ENCODE data around the gene SULT1C3.

SULT1C3 gene

DNA sequence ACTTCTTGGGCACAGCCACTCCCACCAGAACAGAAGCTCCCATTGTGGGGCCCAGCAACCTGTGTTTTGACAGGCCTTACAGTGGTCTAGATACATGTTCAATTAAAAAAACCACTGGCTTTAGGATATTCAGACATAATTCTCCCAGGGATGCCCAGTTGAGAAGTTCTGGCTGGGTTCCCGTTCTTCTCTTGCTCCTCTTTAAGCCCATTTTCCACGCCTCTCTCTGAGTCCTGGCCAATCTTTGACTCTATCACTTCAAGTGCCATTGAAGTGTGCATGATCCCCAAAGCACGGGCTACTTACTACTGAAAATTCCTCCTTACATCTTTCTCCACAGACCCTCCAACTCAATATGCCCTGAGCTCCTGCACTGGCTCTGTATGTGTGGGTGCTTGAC lies 17.5 kb upstream of the SULT1C3 start:
- H3K4me1 ChIP-seq (ENCODE audit: insufficient read depth, low read length), result no peaks in the 10 kb centered on the region
- H3K27me3 ChIP-seq (ENCODE audit: control insufficient read depth in 1 of 2, insufficient read depth in 2 of 2, low read length in 2 of 2), result no peaks in the 10 kb centered on the region
- H3K4me3 ChIP-seq (ENCODE audit: low read depth in 1 of 2, low read length in 2 of 2), result no peak overlapping the region
- no peaks in the 10 kb centered on the region for H3K36me3 ChIP-seq (ENCODE audit: insufficient read depth, low read length)
- H3K9me3 ChIP-seq (ENCODE audit: low read length), result no peaks in the 10 kb centered on the region
- no peak overlapping the region for H3K9ac ChIP-seq (ENCODE audit: low read length)
- no peak overlapping the region for H3K27ac ChIP-seq (ENCODE audit: low read depth, low read length)

GRCh38 chr2:108223573-108223972 lies 16.2 kb upstream of the SULT1C3 start:
- Histone ChIP-seq H3K4me1 (ENCODE audit: insufficient read depth, low read length) (no peaks in the 10 kb centered on the region), H3K4me3 (ENCODE audit: low read depth in 1 of 2, low read length in 2 of 2) (no peak overlapping the region), H3K27me3 (ENCODE audit: control insufficient read depth in 1 of 2, insufficient read depth in 2 of 2, low read length in 2 of 2) (no peaks in the 10 kb centered on the region), H3K9me3 (ENCODE audit: low read length) (no peaks in the 10 kb centered on the region), H3K9ac (ENCODE audit: low read length) (no peak overlapping the region), H3K27ac (ENCODE audit: low read depth, low read length) (no peak overlapping the region), H3K36me3 (ENCODE audit: insufficient read depth, low read length) (no peaks in the 10 kb centered on the region)

GRCh38 chr2:108224022-108224421 lies 15.7 kb upstream of the SULT1C3 start:
- H3K9me3 ChIP-seq (ENCODE audit: low read length), result no peaks in the 10 kb centered on the region
- no peaks in the 10 kb centered on the region for H3K4me1 ChIP-seq (ENCODE audit: insufficient read depth, low read length)
- H3K4me3 ChIP-seq (ENCODE audit: low read depth in 1 of 2, low read length in 2 of 2), result no peak overlapping the region
- no peaks in the 10 kb centered on the region for H3K36me3 ChIP-seq (ENCODE audit: insufficient read depth, low read length)
- H3K9ac ChIP-seq (ENCODE audit: low read length), result no peak overlapping the region
- no peak overlapping the region for H3K27ac ChIP-seq (ENCODE audit: low read depth, low read length)
- H3K27me3 ChIP-seq (ENCODE audit: control insufficient read depth in 1 of 2, insufficient read depth in 2 of 2, low read length in 2 of 2), result no peaks in the 10 kb centered on the region

DNA sequence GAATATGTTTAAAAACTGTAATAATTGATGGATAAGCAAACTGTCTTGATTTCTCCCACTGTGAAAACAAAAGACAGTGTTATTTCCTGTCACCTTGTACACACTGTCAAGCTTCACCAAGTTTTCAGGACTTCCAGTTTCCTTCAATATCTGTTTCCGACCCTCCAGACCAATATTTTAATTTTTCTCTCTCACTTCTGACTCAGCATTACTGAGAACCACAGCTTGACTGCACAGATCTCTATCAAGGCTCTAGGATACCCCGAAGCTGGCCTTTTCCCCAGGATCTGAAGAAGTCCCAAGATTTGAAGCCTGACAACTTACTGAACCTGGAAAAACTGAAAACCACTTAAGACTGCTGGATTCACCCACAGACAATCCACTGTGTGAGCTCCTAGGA lies 13.2 kb upstream of the SULT1C3 start:
- Histone ChIP-seq H3K9ac (ENCODE audit: low read length) (no peak overlapping the region), H3K4me3 (ENCODE audit: low read depth in 1 of 2, low read length in 2 of 2) (no peak overlapping the region), H3K9me3 (ENCODE audit: low read length) (no peaks in the 10 kb centered on the region)

DNA sequence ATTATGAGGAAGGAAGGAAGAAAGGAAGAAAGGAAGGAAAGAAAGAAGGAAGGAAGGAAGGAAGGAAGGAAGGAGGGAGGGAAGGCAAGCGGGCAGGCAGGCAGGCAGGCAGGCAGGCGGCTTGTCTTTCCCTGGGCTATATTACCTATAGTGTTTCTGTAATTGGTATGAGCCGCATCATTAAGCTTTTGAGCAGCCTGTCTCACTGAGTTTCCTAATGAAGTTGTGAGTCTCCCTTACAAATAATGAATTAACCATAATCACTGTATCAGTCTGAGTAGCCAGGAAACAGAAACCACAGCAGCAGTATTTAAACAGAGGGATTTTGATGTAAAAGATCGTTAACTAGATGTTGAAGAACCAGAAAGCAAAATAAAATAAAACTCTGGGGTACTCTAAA lies 11.8 kb upstream of the SULT1C3 start:
- no peak overlapping the region for H3K27ac ChIP-seq (ENCODE audit: low read depth, low read length)
- no peak overlapping the region for H3K4me3 ChIP-seq (ENCODE audit: low read depth in 1 of 2, low read length in 2 of 2)
- H3K9ac ChIP-seq (ENCODE audit: low read length), result no peak overlapping the region
- no peaks in the 10 kb centered on the region for H3K4me1 ChIP-seq (ENCODE audit: insufficient read depth, low read length)
- H3K27me3 ChIP-seq (ENCODE audit: control insufficient read depth in 1 of 2, insufficient read depth in 2 of 2, low read length in 2 of 2), result no peaks in the 10 kb centered on the region
- no peaks in the 10 kb centered on the region for H3K9me3 ChIP-seq (ENCODE audit: low read length)
- H3K36me3 ChIP-seq (ENCODE audit: insufficient read depth, low read length), result no peaks in the 10 kb centered on the region

More for the DNA sequence above, 13.2 kb upstream of the SULT1C3 start:
- no peaks in the 10 kb centered on the region for H3K36me3 ChIP-seq (ENCODE audit: insufficient read depth, low read length)
- H3K27ac ChIP-seq (ENCODE audit: low read depth, low read length), result no peak overlapping the region
- H3K4me1 ChIP-seq (ENCODE audit: insufficient read depth, low read length), result no peaks in the 10 kb centered on the region
- no peaks in the 10 kb centered on the region for H3K27me3 ChIP-seq (ENCODE audit: control insufficient read depth in 1 of 2, insufficient read depth in 2 of 2, low read length in 2 of 2)

- Histone ChIP-seq H3K4me1 (ENCODE audit: insufficient read depth, low read length) (no peaks in the 10 kb centered on the region), H3K27ac (ENCODE audit: low read depth, low read length) (no peak overlapping the region), H3K27me3 (ENCODE audit: control insufficient read depth in 1 of 2, insufficient read depth in 2 of 2, low read length in 2 of 2) (no peaks in the 10 kb centered on the region), H3K9ac (ENCODE audit: low read length) (no peak overlapping the region), H3K36me3 (ENCODE audit: insufficient read depth, low read length) (no peaks in the 10 kb centered on the region), H3K4me3 (ENCODE audit: low read depth in 1 of 2, low read length in 2 of 2) (no peak overlapping the region), H3K9me3 (ENCODE audit: low read length) (no peaks in the 10 kb centered on the region)
Observed at GRCh38 chr2:108228537-108228936, 11.2 kb upstream of the SULT1C3 start.

- Histone ChIP-seq H3K27ac (ENCODE audit: low read depth, low read length) (no peak overlapping the region), H3K9ac (ENCODE audit: low read length) (no peak overlapping the region), H3K36me3 (ENCODE audit: insufficient read depth, low read length) (no peaks in the 10 kb centered on the region), H3K9me3 (ENCODE audit: low read length) (no peaks in the 10 kb centered on the region), H3K4me3 (ENCODE audit: low read depth in 1 of 2, low read length in 2 of 2) (no peak overlapping the region), H3K27me3 (ENCODE audit: control insufficient read depth in 1 of 2, insufficient read depth in 2 of 2, low read length in 2 of 2) (no peaks in the 10 kb centered on the region), H3K4me1 (ENCODE audit: insufficient read depth, low read length) (no peaks in the 10 kb centered on the region)
Observed at GRCh38 chr2:108229875-108230274, 9.9 kb upstream of the SULT1C3 start.

- Histone ChIP-seq H3K36me3 (ENCODE audit: insufficient read depth, low read length) (no peaks in the 10 kb centered on the region), H3K27me3 (ENCODE audit: control insufficient read depth in 1 of 2, insufficient read depth in 2 of 2, low read length in 2 of 2) (no peaks in the 10 kb centered on the region), H3K9ac (ENCODE audit: low read length) (no peak overlapping the region), H3K4me3 (ENCODE audit: low read depth in 1 of 2, low read length in 2 of 2) (no peak overlapping the region), H3K27ac (ENCODE audit: low read depth, low read length) (no peak overlapping the region), H3K4me1 (ENCODE audit: insufficient read depth, low read length) (no peaks in the 10 kb centered on the region), H3K9me3 (ENCODE audit: low read length) (no peaks in the 10 kb centered on the region)
Observed at GRCh38 chr2:108235577-108235976, 4.2 kb upstream of the SULT1C3 start.

DNA sequence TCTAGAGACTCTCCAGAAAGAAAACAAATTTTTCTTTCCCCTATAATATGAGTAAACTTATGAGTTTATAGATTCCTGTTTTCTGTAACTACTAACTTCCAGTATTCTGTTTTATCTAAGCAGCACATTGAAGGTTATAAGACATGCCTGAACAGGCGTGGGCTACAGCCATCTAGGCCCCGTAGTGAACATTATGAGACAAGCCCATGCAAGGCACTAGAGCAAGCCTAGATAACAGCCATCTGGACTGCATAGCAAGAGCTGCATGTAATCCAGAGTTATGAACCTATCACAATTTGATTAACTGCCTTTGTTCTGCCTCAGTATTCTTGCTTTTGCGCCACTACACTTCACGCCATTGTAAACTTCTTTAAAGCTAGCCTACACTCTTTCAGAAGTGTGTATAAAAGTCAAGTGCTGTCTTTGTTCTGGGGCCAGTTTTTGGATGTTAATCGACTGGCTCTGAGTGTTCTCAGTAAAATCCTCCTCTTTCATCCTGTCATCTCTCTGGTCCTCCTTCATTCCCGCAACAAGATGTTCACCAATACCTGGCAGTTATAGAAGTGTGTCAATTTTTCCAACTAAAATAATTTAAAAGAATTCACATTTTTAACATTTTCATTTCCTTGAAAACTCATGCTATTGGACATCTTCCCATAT lies 3.0 kb upstream of the SULT1C3 start:
- Histone ChIP-seq H3K9me3 (ENCODE audit: low read length) (no peaks in the 10 kb centered on the region), H3K4me3 (ENCODE audit: low read depth in 1 of 2, low read length in 2 of 2) (no peak overlapping the region), H3K36me3 (ENCODE audit: insufficient read depth, low read length) (no peaks in the 10 kb centered on the region), H3K4me1 (ENCODE audit: insufficient read depth, low read length) (no peaks in the 10 kb centered on the region), H3K9ac (ENCODE audit: low read length) (no peak overlapping the region), H3K27ac (ENCODE audit: low read depth, low read length) (no peak overlapping the region), H3K27me3 (ENCODE audit: control insufficient read depth in 1 of 2, insufficient read depth in 2 of 2, low read length in 2 of 2) (no peaks in the 10 kb centered on the region)

GRCh38 chr2:108240966-108241365 lies 1.2 kb downstream of the SULT1C3 start:
- no peak overlapping the region for H3K9ac ChIP-seq (ENCODE audit: low read length)
- H3K4me1 ChIP-seq (ENCODE audit: insufficient read depth, low read length), result no peaks in the 10 kb centered on the region
- H3K36me3 ChIP-seq (ENCODE audit: insufficient read depth, low read length), result no peaks in the 10 kb centered on the region
- H3K4me3 ChIP-seq (ENCODE audit: low read depth in 1 of 2, low read length in 2 of 2), result no peak overlapping the region
- H3K27ac ChIP-seq (ENCODE audit: low read depth, low read length), result no peak overlapping the region
- no peaks in the 10 kb centered on the region for H3K9me3 ChIP-seq (ENCODE audit: low read length)
- H3K27me3 ChIP-seq (ENCODE audit: control insufficient read depth in 1 of 2, insufficient read depth in 2 of 2, low read length in 2 of 2), result no peaks in the 10 kb centered on the region

GRCh38 chr2:108243566-108243965 lies 3.8 kb downstream of the SULT1C3 start:
- no peaks in the 10 kb centered on the region for H3K36me3 ChIP-seq (ENCODE audit: insufficient read depth, low read length)
- no peaks in the 10 kb centered on the region for H3K27me3 ChIP-seq (ENCODE audit: control insufficient read depth in 1 of 2, insufficient read depth in 2 of 2, low read length in 2 of 2)
- no peaks in the 10 kb centered on the region for H3K9me3 ChIP-seq (ENCODE audit: low read length)
- no peaks in the 10 kb centered on the region for H3K4me1 ChIP-seq (ENCODE audit: insufficient read depth, low read length)
- H3K4me3 ChIP-seq (ENCODE audit: low read depth in 1 of 2, low read length in 2 of 2), result no peak overlapping the region
- no peak overlapping the region for H3K9ac ChIP-seq (ENCODE audit: low read length)
- H3K27ac ChIP-seq (ENCODE audit: low read depth, low read length), result no peak overlapping the region

DNA sequence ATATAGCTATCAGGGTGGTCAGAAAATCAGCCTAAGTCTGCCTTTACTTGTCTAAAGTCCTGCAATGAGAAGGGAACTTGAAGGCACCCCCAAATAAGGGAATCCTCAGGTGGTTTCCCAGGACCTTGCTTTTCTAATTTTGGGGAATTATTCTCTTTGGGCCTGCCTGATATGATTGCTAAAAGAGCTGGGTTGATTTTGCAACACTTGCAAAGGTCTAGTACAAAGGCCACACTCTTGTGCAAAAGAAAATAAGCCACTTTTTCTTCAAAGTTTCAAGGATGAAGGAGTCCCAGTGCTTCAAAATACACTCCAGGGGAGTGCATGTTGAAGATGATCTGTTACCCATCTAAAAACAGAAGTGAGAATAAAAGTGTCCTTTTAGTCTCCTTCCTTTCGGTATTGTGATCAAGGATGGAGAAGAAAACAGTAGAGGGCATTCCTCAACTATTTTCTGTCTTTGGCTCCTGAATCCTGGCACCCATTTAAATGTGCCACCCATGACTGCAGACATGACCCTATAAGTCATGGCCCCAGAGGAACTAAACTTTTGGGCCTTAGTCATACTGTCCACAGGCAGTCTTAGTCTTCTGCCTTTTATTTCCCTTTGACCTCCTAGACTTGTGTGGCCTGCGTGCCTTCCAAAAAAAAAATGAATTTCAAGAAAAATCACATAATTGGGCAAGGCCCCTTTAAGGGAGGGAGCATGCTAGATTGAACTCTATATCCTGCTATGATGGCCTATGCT lies 5.1 kb downstream of the SULT1C3 start:
- Histone ChIP-seq H3K27me3 (ENCODE audit: control insufficient read depth in 1 of 2, insufficient read depth in 2 of 2, low read length in 2 of 2) (no peaks in the 10 kb centered on the region), H3K9me3 (ENCODE audit: low read length) (no peaks in the 10 kb centered on the region), H3K27ac (ENCODE audit: low read depth, low read length) (no peak overlapping the region), H3K4me1 (ENCODE audit: insufficient read depth, low read length) (no peaks in the 10 kb centered on the region), H3K9ac (ENCODE audit: low read length) (no peak overlapping the region), H3K36me3 (ENCODE audit: insufficient read depth, low read length) (no peaks in the 10 kb centered on the region), H3K4me3 (ENCODE audit: low read depth in 1 of 2, low read length in 2 of 2) (no peak overlapping the region)

Data from muscle layer of colon (tissue), 2 donors.